Osteoblast (primary cell): Measurements from ENCODE around the gene KANSL1. TPM values are rescaled to one million over a fixed set of nuclear protein-coding genes. Genes with fewer than 3 reads are reported as not detected.

ENCODE experiments used
- DNase-seq: peaks from one replicate; pipeline ENCODE4 v3.0.0; 2011; ENCODE audit warnings: low spot score, mixed read lengths; ENCODE audit not compliant: insufficient read length; ENCODE audit errors: missing footprints
- H2AFZ ChIP-seq: 2 replicates; pipeline ENCODE4 v1.6.0; 2011; ENCODE audit warnings: mild to moderate bottlenecking, low read length
- H3K27ac ChIP-seq: 2 replicates; pipeline ENCODE4 v1.5.1; 2011; ENCODE audit warnings: mild to moderate bottlenecking, low read depth, low read length, moderate library complexity
- H3K27me3 ChIP-seq: 2 replicates; pipeline ENCODE4 v1.6.0; 2012; ENCODE audit warnings: mild to moderate bottlenecking, control low read depth, inconsistent platforms, low read length, moderate library complexity; ENCODE audit not compliant: insufficient read depth
- H3K36me3 ChIP-seq: 2 replicates; pipeline ENCODE4 v1.5.1; 2011; ENCODE audit warnings: mild to moderate bottlenecking, low read length, control low read depth, moderate library complexity; ENCODE audit not compliant: insufficient read depth
- H3K4me1 ChIP-seq: 2 replicates; pipeline ENCODE4 v1.5.1; 2011; ENCODE audit warnings: mild to moderate bottlenecking, low read length, control low read depth, moderate library complexity; ENCODE audit not compliant: insufficient read depth
- H3K4me2 ChIP-seq: 2 replicates; pipeline ENCODE4 v1.6.0; 2011; ENCODE audit warnings: mild to moderate bottlenecking, low read length; ENCODE audit not compliant: insufficient read depth
- H3K4me3 ChIP-seq: fragments of 200-600 bp; sonication (generic); 3 replicates; pipeline ENCODE4 v1.5.1; 2012; ENCODE audit warnings: mild to moderate bottlenecking, low read length, inconsistent platforms; ENCODE audit not compliant: insufficient read depth
- H3K79me2 ChIP-seq: 2 replicates; pipeline ENCODE4 v1.6.0; 2012; ENCODE audit warnings: mild to moderate bottlenecking, low read length, control low read depth, inconsistent platforms; ENCODE audit not compliant: insufficient read depth
- H3K9me3 ChIP-seq: 2 replicates; pipeline ENCODE4 v1.5.1; 2011; ENCODE audit warnings: low read depth, low read length, control low read depth
- H4K20me1 ChIP-seq: 2 replicates; pipeline ENCODE4 v1.6.0; 2012; ENCODE audit warnings: mild to moderate bottlenecking, low read length, control low read depth; ENCODE audit not compliant: insufficient read depth
- total RNA-seq: library from RNA; depleted of rRNA; stranded (reverse); fragments of >200 nt; gene quantifications from 2 replicates; pipeline ENCODE4 v1.2.3, GENCODE V29; 2012
- TF ChIP-seq, protein P1 (sequence below): IDR thresholded peaks from 2 replicates; pipeline ENCODE4 v1.5.1; 2011; ENCODE audit warnings: mild to moderate bottlenecking, low read depth, low read length, moderate library complexity; ENCODE audit errors: extremely low read depth

Gene KANSL1
- total RNA-seq, 1 donor: 151 TPM

DNA sequence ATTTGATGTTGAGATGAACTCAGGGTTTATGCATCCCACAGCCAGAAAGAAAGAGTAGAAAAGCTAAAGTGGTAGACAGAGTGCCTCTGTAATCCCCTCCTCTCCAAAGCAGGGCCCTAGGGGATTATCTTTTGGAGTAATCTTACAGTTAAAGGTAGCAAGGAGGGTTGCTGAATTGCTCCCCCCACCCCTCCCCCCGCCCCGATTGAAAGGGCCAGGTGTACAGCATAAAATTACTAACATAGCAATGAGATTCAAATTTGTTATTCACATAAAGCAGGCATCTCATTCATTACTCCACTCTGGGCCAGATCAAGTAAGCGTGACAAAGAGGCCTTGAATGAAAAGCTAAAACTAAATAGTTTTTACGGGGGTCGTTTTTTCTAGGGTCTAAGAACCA, 121.4 kb downstream of the KANSL1 start:
- H3K4me2 ChIP-seq: no peak overlapping the region
- H3K27me3 ChIP-seq: no peaks in the 10 kb centered on the region
- no peaks in the 10 kb centered on the region for H3K9me3 ChIP-seq
- peaks cover 19% of the 10 kb centered on the region for H3K4me1 ChIP-seq
- H4K20me1 ChIP-seq: peaks cover 14% of the 10 kb centered on the region
- H3K79me2 ChIP-seq: peaks cover 82% of the 10 kb centered on the region
- no peak for DNase-seq
- TF ChIP-seq, protein P1, sequence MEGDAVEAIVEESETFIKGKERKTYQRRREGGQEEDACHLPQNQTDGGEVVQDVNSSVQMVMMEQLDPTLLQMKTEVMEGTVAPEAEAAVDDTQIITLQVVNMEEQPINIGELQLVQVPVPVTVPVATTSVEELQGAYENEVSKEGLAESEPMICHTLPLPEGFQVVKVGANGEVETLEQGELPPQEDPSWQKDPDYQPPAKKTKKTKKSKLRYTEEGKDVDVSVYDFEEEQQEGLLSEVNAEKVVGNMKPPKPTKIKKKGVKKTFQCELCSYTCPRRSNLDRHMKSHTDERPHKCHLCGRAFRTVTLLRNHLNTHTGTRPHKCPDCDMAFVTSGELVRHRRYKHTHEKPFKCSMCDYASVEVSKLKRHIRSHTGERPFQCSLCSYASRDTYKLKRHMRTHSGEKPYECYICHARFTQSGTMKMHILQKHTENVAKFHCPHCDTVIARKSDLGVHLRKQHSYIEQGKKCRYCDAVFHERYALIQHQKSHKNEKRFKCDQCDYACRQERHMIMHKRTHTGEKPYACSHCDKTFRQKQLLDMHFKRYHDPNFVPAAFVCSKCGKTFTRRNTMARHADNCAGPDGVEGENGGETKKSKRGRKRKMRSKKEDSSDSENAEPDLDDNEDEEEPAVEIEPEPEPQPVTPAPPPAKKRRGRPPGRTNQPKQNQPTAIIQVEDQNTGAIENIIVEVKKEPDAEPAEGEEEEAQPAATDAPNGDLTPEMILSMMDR: no peak
- no peak overlapping the region for H2AFZ ChIP-seq
- peaks cover 12% of the 10 kb centered on the region for H3K36me3 ChIP-seq
- no peak overlapping the region for H3K27ac ChIP-seq
- H3K4me3 ChIP-seq: no peak overlapping the region

DNA sequence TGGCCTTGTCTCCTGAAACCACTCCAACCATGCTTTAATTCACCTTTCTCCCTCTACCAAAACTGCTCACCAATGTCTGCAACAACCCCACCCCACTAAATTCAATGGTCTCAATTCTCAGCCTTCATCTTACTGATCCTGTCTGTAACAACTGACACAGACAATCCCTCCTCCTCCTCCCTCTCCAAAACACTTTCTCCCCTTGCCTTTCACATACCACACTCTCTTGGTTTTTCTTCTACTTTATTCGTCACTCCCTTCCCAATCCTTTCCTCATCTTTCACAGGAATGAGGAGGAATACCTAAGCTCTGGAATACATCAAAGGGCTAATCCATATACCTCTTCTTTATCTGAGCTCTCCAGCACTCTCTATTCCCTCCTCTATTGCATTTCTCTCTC, 128.8 kb downstream of the KANSL1 start:
- Histone ChIP-seq H4K20me1 (peaks cover 9% of the 10 kb centered on the region), H3K27ac (no peak overlapping the region)

DNA sequence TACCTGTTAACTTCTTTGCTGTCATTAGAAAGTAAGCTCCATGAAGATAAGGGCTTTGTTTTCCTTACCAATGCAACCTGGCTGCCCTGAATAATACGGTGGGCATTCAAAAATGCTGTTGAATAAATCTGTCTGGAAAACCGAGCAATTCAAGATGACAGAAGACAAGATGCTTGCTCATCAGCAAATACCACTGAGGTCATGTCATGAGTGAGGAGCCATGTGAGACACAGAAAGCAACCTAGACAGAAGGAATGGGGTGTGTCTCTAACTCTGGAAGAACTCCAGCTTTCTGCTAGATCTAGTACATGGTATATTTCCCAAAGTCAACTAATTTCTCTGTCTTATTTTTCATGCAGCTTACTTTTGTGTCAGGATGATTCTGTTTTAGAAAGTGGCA, 130.0 kb downstream of the KANSL1 start:
- TF ChIP-seq, protein P1: no peak
- Histone ChIP-seq H3K36me3 (peaks cover 28% of the 10 kb centered on the region), H4K20me1 (peaks cover 10% of the 10 kb centered on the region), H3K4me2 (peak overlapping the region; percentile 15), H3K27me3 (no peaks in the 10 kb centered on the region), H3K9me3 (no peaks in the 10 kb centered on the region), H3K4me3 (no peak overlapping the region), H3K79me2 (peaks cover 54% of the 10 kb centered on the region), H3K27ac (peak overlapping the region; percentile 29), H2AFZ (no peak overlapping the region), H3K4me1 (peaks cover 9% of the 10 kb centered on the region)
- DNase-seq: peak; percentile 36

More for the DNA sequence above, 128.8 kb downstream of the KANSL1 start:
- peaks cover 9% of the 10 kb centered on the region for H3K4me1 ChIP-seq
- DNase-seq: no peak
- TF ChIP-seq, protein P1: no peak
- H3K9me3 ChIP-seq: no peaks in the 10 kb centered on the region
- H3K36me3 ChIP-seq: peaks cover 26% of the 10 kb centered on the region
- no peak overlapping the region for H3K4me2 ChIP-seq
- no peak overlapping the region for H2AFZ ChIP-seq
- H3K27me3 ChIP-seq: no peaks in the 10 kb centered on the region
- H3K79me2 ChIP-seq: peaks cover 58% of the 10 kb centered on the region
- H3K4me3 ChIP-seq: no peak overlapping the region

DNA sequence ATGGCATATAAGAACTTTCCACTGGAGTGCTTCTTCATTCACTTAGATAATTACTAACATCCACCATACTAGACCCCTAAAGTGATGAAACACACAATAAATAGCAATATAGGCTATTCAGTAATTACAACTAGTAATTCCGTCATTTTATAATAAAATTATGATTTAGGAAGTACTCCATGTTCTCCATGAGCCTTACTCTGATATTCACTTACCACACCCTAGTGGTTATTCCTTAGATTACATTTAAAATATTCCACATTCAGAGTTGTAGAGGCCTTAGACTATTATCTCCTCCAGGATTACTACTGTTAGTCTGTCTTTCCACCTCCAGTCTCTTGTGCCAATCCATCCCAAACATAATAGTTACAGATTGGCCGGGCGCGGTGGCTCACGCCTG, 131.8 kb downstream of the KANSL1 start:
- no peaks in the 10 kb centered on the region for H3K9me3 ChIP-seq
- H3K4me1 ChIP-seq: peaks cover 21% of the 10 kb centered on the region
- peaks cover 13% of the 10 kb centered on the region for H3K36me3 ChIP-seq
- no peak overlapping the region for H3K4me2 ChIP-seq
- no peak overlapping the region for H3K27ac ChIP-seq
- no peak for DNase-seq
- TF ChIP-seq, protein P1: peak; percentile 44
- H3K79me2 ChIP-seq: peaks cover 53% of the 10 kb centered on the region
- H3K4me3 ChIP-seq: no peak overlapping the region
- no peaks in the 10 kb centered on the region for H3K27me3 ChIP-seq
- H4K20me1 ChIP-seq: peaks cover 26% of the 10 kb centered on the region
- no peak overlapping the region for H2AFZ ChIP-seq
